Measurements from ENCODE around the gene ME3. TPM values are rescaled to one million over a fixed set of nuclear protein-coding genes. Genes with fewer than 3 reads are reported as not detected.

ME3 gene
- total RNA-seq, 1 experiment from 2014 or later, result 83.8 TPM

- intact Hi-C loops (cut with micrococcal nuclease), result no loop called here
- TF ChIP-seq EZH2phosphoT487 (IDR thresholded peaks at IDR 0.05; ENCODE audit: borderline replicate concordance, low read length), result no peak
- TF ChIP-seq EZH2 (IDR thresholded peaks at IDR 0.05; ENCODE audit: low read length, unreplicated experiment), result no peak
- no peak for TF ChIP-seq CTCF (conservative IDR thresholded peaks at IDR 0.05; ENCODE audit: low read depth, low read length)
These were observed 191.0 kb downstream of the ME3 start for GRCh38 chr11:86481399-86481798.

GRCh38 chr11:86478348-86478747 is 194.1 kb downstream of the ME3 start:
- TF ChIP-seq CTCF (conservative IDR thresholded peaks at IDR 0.05; ENCODE audit: low read depth, low read length) (no peak), EZH2 (IDR thresholded peaks at IDR 0.05; ENCODE audit: low read length, unreplicated experiment) (no peak), EZH2phosphoT487 (IDR thresholded peaks at IDR 0.05; ENCODE audit: borderline replicate concordance, low read length) (no peak)
- peak overlapping the region; percentile 50 for H3K27ac ChIP-seq (ENCODE audit: low read length)
- ChIA-PET POLR2A (ENCODE audit: unreplicated experiment) (no interaction called here), CTCF (no interaction called here)
- H3K9ac ChIP-seq (ENCODE audit: low read length), result no peak overlapping the region
- H2AFZ ChIP-seq (ENCODE audit: low read length), result no peak overlapping the region
- H3K36me3 ChIP-seq (ENCODE audit: low read depth, low read length), result no peaks in the 10 kb centered on the region
- H3K4me2 ChIP-seq (ENCODE audit: low read length), result no peak overlapping the region
- DNase-seq (no peak), ATAC-seq (no peak)
- no peaks in the 10 kb centered on the region for H3K9me3 ChIP-seq (ENCODE audit: low read length)
- no TSS peak for BruUV-seq (replicated peaks)
- peaks cover 33% of the 10 kb centered on the region for H3K4me1 ChIP-seq (ENCODE audit: insufficient read depth, low read length)
- no peaks in the 10 kb centered on the region for H4K20me1 ChIP-seq (ENCODE audit: low read length)
- no peaks in the 10 kb centered on the region for H3K27me3 ChIP-seq (ENCODE audit: low read length)
- H3F3A ChIP-seq (ENCODE audit: low read length, unreplicated experiment), result peaks cover under 1% of the 10 kb centered on the region
- no peaks in the 10 kb centered on the region for H3K79me2 ChIP-seq (ENCODE audit: low read length)
- no peak overlapping the region for H3K4me3 ChIP-seq (ENCODE audit: low read length)
- no peaks in the 10 kb centered on the region for H3K9me2 ChIP-seq (replicated peaks; ENCODE audit: low read length)
- intact Hi-C loops (cut with micrococcal nuclease), result no loop called here

More at GRCh38 chr11:86481399-86481798, 191.0 kb downstream of the ME3 start:
- Histone ChIP-seq H3K9me2 (replicated peaks; ENCODE audit: low read length) (no peaks in the 10 kb centered on the region), H3F3A (ENCODE audit: low read length, unreplicated experiment) (peaks cover 5% of the 10 kb centered on the region), H3K27ac (ENCODE audit: low read length) (no peak overlapping the region), H3K4me3 (ENCODE audit: low read length) (no peak overlapping the region), H3K36me3 (ENCODE audit: low read depth, low read length) (no peaks in the 10 kb centered on the region), H3K27me3 (ENCODE audit: low read length) (no peaks in the 10 kb centered on the region), H3K9me3 (ENCODE audit: low read length) (no peaks in the 10 kb centered on the region), H2AFZ (ENCODE audit: low read length) (no peak overlapping the region), H4K20me1 (ENCODE audit: low read length) (no peaks in the 10 kb centered on the region), H3K79me2 (ENCODE audit: low read length) (no peaks in the 10 kb centered on the region), H3K9ac (ENCODE audit: low read length) (no peak overlapping the region), H3K4me1 (ENCODE audit: insufficient read depth, low read length) (peaks cover 41% of the 10 kb centered on the region), H3K4me2 (ENCODE audit: low read length) (no peak overlapping the region)
- DNase-seq (no peak), ATAC-seq (no peak)
- BruUV-seq (replicated peaks), result no TSS peak
- ChIA-PET POLR2A (ENCODE audit: unreplicated experiment) (no interaction called here), CTCF (no interaction called here)

- H3K9me2 ChIP-seq (replicated peaks; ENCODE audit: low read length), result no peaks in the 10 kb centered on the region
- TF ChIP-seq EZH2phosphoT487 (IDR thresholded peaks at IDR 0.05; ENCODE audit: borderline replicate concordance, low read length) (no peak), EZH2 (IDR thresholded peaks at IDR 0.05; ENCODE audit: low read length, unreplicated experiment) (no peak), CTCF (conservative IDR thresholded peaks at IDR 0.05; ENCODE audit: low read depth, low read length) (no peak)
- H2AFZ ChIP-seq (ENCODE audit: low read length), result no peak overlapping the region
- DNase-seq, result peak; percentile 53
- H3K9ac ChIP-seq (ENCODE audit: low read length), result no peak overlapping the region
- no peak overlapping the region for H3K4me2 ChIP-seq (ENCODE audit: low read length)
- H3K9me3 ChIP-seq (ENCODE audit: low read length), result no peaks in the 10 kb centered on the region
- H4K20me1 ChIP-seq (ENCODE audit: low read length), result no peaks in the 10 kb centered on the region
- peak overlapping the region; percentile 50 for H3K27ac ChIP-seq (ENCODE audit: low read length)
- no peaks in the 10 kb centered on the region for H3K79me2 ChIP-seq (ENCODE audit: low read length)
- no peaks in the 10 kb centered on the region for H3K27me3 ChIP-seq (ENCODE audit: low read length)
- peaks cover 27% of the 10 kb centered on the region for H3K4me1 ChIP-seq (ENCODE audit: insufficient read depth, low read length)
- H3K36me3 ChIP-seq (ENCODE audit: low read depth, low read length), result no peaks in the 10 kb centered on the region
- no peak overlapping the region for H3K4me3 ChIP-seq (ENCODE audit: low read length)
- no TSS peak for BruUV-seq (replicated peaks)
- ChIA-PET POLR2A (ENCODE audit: unreplicated experiment) (no interaction called here), CTCF (no interaction called here)
- no peaks in the 10 kb centered on the region for H3F3A ChIP-seq (ENCODE audit: low read length, unreplicated experiment)
- intact Hi-C loops (cut with micrococcal nuclease), result no loop called here
- peak; percentile 57 for ATAC-seq
These were observed 194.8 kb downstream of the ME3 start for GRCh38 chr11:86477495-86478155.
